ENCODE results near the gene TRIOBP. TPM values are rescaled to one million over a fixed set of nuclear protein-coding genes. Genes with fewer than 3 reads are reported as not detected.

The TRIOBP gene
- total RNA-seq, 1 donor from 2014 or later = 40.6 TPM

GRCh38 chr22:37764622-37765021, 67.8 kb downstream of the TRIOBP start:
- peaks cover 11% of the 10 kb centered on the region for H3K36me3 Mint-ChIP-seq (ENCODE audit: low read depth, unreplicated experiment)
- H3K27me3 ChIP-seq (ENCODE audit: insufficient read depth, low read length) = no peaks in the 10 kb centered on the region
- H3K9ac ChIP-seq (ENCODE audit: low read length) = no peak overlapping the region

GRCh38 chr22:37765498-37765897, 68.7 kb downstream of the TRIOBP start:
- Histone ChIP-seq H2AFZ (ENCODE audit: low read depth, low read length) (no peak overlapping the region), H3K27ac (ENCODE audit: low read depth, low read length) (no peak overlapping the region), H3K4me3 (ENCODE audit: insufficient read depth, low read depth, low read length) (no peak overlapping the region), H3K36me3 (ENCODE audit: insufficient read depth, low read length) (peaks cover 17% of the 10 kb centered on the region), H3K4me1 (ENCODE audit: insufficient read depth, low read length) (no peaks in the 10 kb centered on the region), H3K4me2 (ENCODE audit: low read length) (no peak overlapping the region), H3K79me2 (ENCODE audit: insufficient read depth, low read length) (no peaks in the 10 kb centered on the region), H3K9ac (ENCODE audit: low read length) (no peak overlapping the region), H3K27me3 (ENCODE audit: insufficient read depth, low read length) (no peaks in the 10 kb centered on the region), H4K20me1 (ENCODE audit: insufficient read depth, low read length) (peaks cover 39% of the 10 kb centered on the region), H3K9me3 (ENCODE audit: insufficient read depth, low read depth, low read length) (no peaks in the 10 kb centered on the region)
- no peak for DNase-seq (ENCODE audit: low read depth)
- no peak overlapping the region for H3K27ac Mint-ChIP-seq (ENCODE audit: unreplicated experiment)
- H3K36me3 Mint-ChIP-seq (ENCODE audit: low read depth, unreplicated experiment) = peaks cover 11% of the 10 kb centered on the region
- no peaks in the 10 kb centered on the region for H3K27me3 Mint-ChIP-seq (ENCODE audit: low read depth, unreplicated experiment)
- no peak for FAIRE-seq
- TF ChIP-seq, protein P1, sequence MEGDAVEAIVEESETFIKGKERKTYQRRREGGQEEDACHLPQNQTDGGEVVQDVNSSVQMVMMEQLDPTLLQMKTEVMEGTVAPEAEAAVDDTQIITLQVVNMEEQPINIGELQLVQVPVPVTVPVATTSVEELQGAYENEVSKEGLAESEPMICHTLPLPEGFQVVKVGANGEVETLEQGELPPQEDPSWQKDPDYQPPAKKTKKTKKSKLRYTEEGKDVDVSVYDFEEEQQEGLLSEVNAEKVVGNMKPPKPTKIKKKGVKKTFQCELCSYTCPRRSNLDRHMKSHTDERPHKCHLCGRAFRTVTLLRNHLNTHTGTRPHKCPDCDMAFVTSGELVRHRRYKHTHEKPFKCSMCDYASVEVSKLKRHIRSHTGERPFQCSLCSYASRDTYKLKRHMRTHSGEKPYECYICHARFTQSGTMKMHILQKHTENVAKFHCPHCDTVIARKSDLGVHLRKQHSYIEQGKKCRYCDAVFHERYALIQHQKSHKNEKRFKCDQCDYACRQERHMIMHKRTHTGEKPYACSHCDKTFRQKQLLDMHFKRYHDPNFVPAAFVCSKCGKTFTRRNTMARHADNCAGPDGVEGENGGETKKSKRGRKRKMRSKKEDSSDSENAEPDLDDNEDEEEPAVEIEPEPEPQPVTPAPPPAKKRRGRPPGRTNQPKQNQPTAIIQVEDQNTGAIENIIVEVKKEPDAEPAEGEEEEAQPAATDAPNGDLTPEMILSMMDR (IDR thresholded peaks at IDR 0.05; ENCODE audit: insufficient read depth, low read depth, low read length) = no peak
- no peak for TF ChIP-seq EZH2 (IDR thresholded peaks at IDR 0.05; ENCODE audit: insufficient read depth, low read length)
- no peak overlapping the region for H3K4me3 Mint-ChIP-seq (ENCODE audit: unreplicated experiment)
- H3K4me1 Mint-ChIP-seq (ENCODE audit: low read depth, unreplicated experiment) = no peaks in the 10 kb centered on the region
- no peaks in the 10 kb centered on the region for H3K9me3 Mint-ChIP-seq (ENCODE audit: unreplicated experiment)

More at GRCh38 chr22:37764622-37765021, 67.8 kb downstream of the TRIOBP start:
- TF ChIP-seq, protein P1 (IDR thresholded peaks at IDR 0.05; ENCODE audit: insufficient read depth, low read depth, low read length) = no peak
- TF ChIP-seq EZH2 (IDR thresholded peaks at IDR 0.05; ENCODE audit: insufficient read depth, low read length) = no peak
- Histone ChIP-seq H3K27ac (ENCODE audit: low read depth, low read length) (no peak overlapping the region), H3K9me3 (ENCODE audit: insufficient read depth, low read depth, low read length) (no peaks in the 10 kb centered on the region), H3K4me1 (ENCODE audit: insufficient read depth, low read length) (no peaks in the 10 kb centered on the region), H3K79me2 (ENCODE audit: insufficient read depth, low read length) (no peaks in the 10 kb centered on the region), H3K36me3 (ENCODE audit: insufficient read depth, low read length) (peaks cover 24% of the 10 kb centered on the region), H2AFZ (ENCODE audit: low read depth, low read length) (no peak overlapping the region), H4K20me1 (ENCODE audit: insufficient read depth, low read length) (peaks cover 39% of the 10 kb centered on the region), H3K4me2 (ENCODE audit: low read length) (no peak overlapping the region), H3K4me3 (ENCODE audit: insufficient read depth, low read depth, low read length) (no peak overlapping the region)
- Mint-ChIP-seq H3K4me3 (ENCODE audit: unreplicated experiment) (no peak overlapping the region), H3K9me3 (ENCODE audit: unreplicated experiment) (no peaks in the 10 kb centered on the region), H3K4me1 (ENCODE audit: low read depth, unreplicated experiment) (no peaks in the 10 kb centered on the region), H3K27ac (ENCODE audit: unreplicated experiment) (no peak overlapping the region), H3K27me3 (ENCODE audit: low read depth, unreplicated experiment) (no peaks in the 10 kb centered on the region)
- DNase-seq (ENCODE audit: low read depth) (no peak), FAIRE-seq (no peak)

- peaks cover 36% of the 10 kb centered on the region for H4K20me1 ChIP-seq (ENCODE audit: insufficient read depth, low read length)
- no peak overlapping the region for H2AFZ ChIP-seq (ENCODE audit: low read depth, low read length)
- no peak overlapping the region for H3K4me3 Mint-ChIP-seq (ENCODE audit: unreplicated experiment)
- peaks cover 17% of the 10 kb centered on the region for H3K36me3 ChIP-seq (ENCODE audit: insufficient read depth, low read length)
- H3K9me3 ChIP-seq (ENCODE audit: insufficient read depth, low read depth, low read length) = no peaks in the 10 kb centered on the region
- H3K9ac ChIP-seq (ENCODE audit: low read length) = no peak overlapping the region
- TF ChIP-seq, protein P1 (IDR thresholded peaks at IDR 0.05; ENCODE audit: insufficient read depth, low read depth, low read length) = no peak
- TF ChIP-seq EZH2 (IDR thresholded peaks at IDR 0.05; ENCODE audit: insufficient read depth, low read length) = no peak
- H3K27ac ChIP-seq (ENCODE audit: low read depth, low read length) = no peak overlapping the region
- H3K4me3 ChIP-seq (ENCODE audit: insufficient read depth, low read depth, low read length) = no peak overlapping the region
- H3K4me1 Mint-ChIP-seq (ENCODE audit: low read depth, unreplicated experiment) = no peaks in the 10 kb centered on the region
- no peaks in the 10 kb centered on the region for H3K4me1 ChIP-seq (ENCODE audit: insufficient read depth, low read length)
- FAIRE-seq (no peak), DNase-seq (ENCODE audit: low read depth) (no peak)
- H3K27ac Mint-ChIP-seq (ENCODE audit: unreplicated experiment) = no peak overlapping the region
- no peaks in the 10 kb centered on the region for H3K27me3 ChIP-seq (ENCODE audit: insufficient read depth, low read length)
- H3K27me3 Mint-ChIP-seq (ENCODE audit: low read depth, unreplicated experiment) = no peaks in the 10 kb centered on the region
- peaks cover 9% of the 10 kb centered on the region for H3K36me3 Mint-ChIP-seq (ENCODE audit: low read depth, unreplicated experiment)
- H3K79me2 ChIP-seq (ENCODE audit: insufficient read depth, low read length) = no peaks in the 10 kb centered on the region
- no peak overlapping the region for H3K4me2 ChIP-seq (ENCODE audit: low read length)
- H3K9me3 Mint-ChIP-seq (ENCODE audit: unreplicated experiment) = no peaks in the 10 kb centered on the region
These were observed 69.2 kb downstream of the TRIOBP start for GRCh38 chr22:37765953-37766576.

All from astrocyte (in vitro differentiated cells and primary cell).